Heart right ventricle (tissue), 16 donors: Measurements from ENCODE around the gene LHB. TPM values are rescaled to one million over a fixed set of nuclear protein-coding genes. Genes with fewer than 3 reads are reported as not detected.

ENCODE experiments used
- ATAC-seq, 8 donors: fragments of 200-7000 bp; cut with Tn5 transposase; one replicate each; pipeline ENCODE4 v1.9.1; 2020; ENCODE audit warnings: mild to moderate bottlenecking in 8 of 8, moderate library complexity in 8 of 8, moderate number of reproducible peaks in 1 of 8
- DNase-seq, 2 donors: peaks; one replicate each; pipeline ENCODE4 v3.0.0-alpha.2; 2020
- H3K27ac ChIP-seq, 10 donors: fragments of 200-600 bp; sonication (generic) in 2 of 10; one replicate each; pipeline versions ENCODE4 v1.5.0 to v1.8.0; 2020 to 2022; ENCODE audit warnings: mild to moderate bottlenecking in 3 of 10
- H3K27me3 ChIP-seq, 7 donors: fragments of 200-600 bp; one replicate each; pipeline ENCODE4 v1.8.0; 2021 to 2022; ENCODE audit warnings: mild to moderate bottlenecking in 2 of 7
- H3K36me3 ChIP-seq, 9 donors: fragments of 200-600 bp; sonication (generic) in 1 of 9; one replicate each; pipeline versions ENCODE4 v1.5.0 to v1.8.0; 2020 to 2022; ENCODE audit warnings: mild to moderate bottlenecking in 2 of 9
- H3K4me1 ChIP-seq, 9 donors: fragments of 200-600 bp; sonication (generic) in 1 of 9; one replicate each; pipeline versions ENCODE4 v1.5.0 to v1.8.0; 2020 to 2022; ENCODE audit warnings: mild to moderate bottlenecking in 4 of 9
- H3K4me3 ChIP-seq, 10 donors: fragments of 200-600 bp; sonication (generic) in 2 of 10; one replicate each; pipeline versions ENCODE4 v1.5.0 to v1.8.0; 2020 to 2022; ENCODE audit warnings: mild to moderate bottlenecking in 7 of 10, moderate library complexity in 2 of 10
- H3K9me3 ChIP-seq, 11 donors: fragments of 200-600 bp in 10 of 11; sonication (generic) in 2 of 11; one replicate each; pipeline versions ENCODE4 v1.5.0 to v1.8.0; 2013 to 2022; ENCODE audit warnings: mild to moderate bottlenecking in 2 of 11, control low read depth in 1 of 11, moderate library complexity in 1 of 11
- WGBS, 2 donors: extraction: QIAGEN DNeasy Blood & Tissue Kit; methylation state at CpG; one replicate each; pipeline ENCODE4 v1.1.7; 2013; ENCODE audit warnings: inconsistent platforms in 1 of 2; 5-methylcytosine and 5-hydroxymethylcytosine counted together
- intact Hi-C, 10 donors: fragments of 100-400 bp; cut with DNase I; formaldehyde crosslinking; loops; one replicate each; pipeline versions ENCODE4 v1.11.1 to v1.14.2; 2022
- long read RNA-seq, 3 donors: library from polyadenylated mRNA; unstranded; transcript quantifications; one replicate each; pipeline ENCODE4 v2.0.0, GENCODE V29; 2020 to 2021
- polyA plus RNA-seq, 2 donors: library from polyadenylated mRNA; stranded (reverse); fragments of 200-250 nt; gene quantifications; one replicate each; pipeline ENCODE4 v1.2.3, GENCODE V29; 2013
- total RNA-seq, 10 donors: library from RNA; stranded (reverse); fragmentation: NEBNext Ultra II Directional in 3 of 10; extraction: Animal tissue kit (Norgen Biotek cat#: 25700) in 3 of 10; gene quantifications; one replicate each; pipeline versions ENCODE4 v1.2.1 to v1.2.4, GENCODE V29; 2021 to 2023
- TF ChIP-seq, protein P1 (sequence below), 9 donors: fragments of 200-600 bp; sonication (generic) in 2 of 9; IDR thresholded peaks; one replicate each; pipeline versions ENCODE4 v1.5.0 to v1.8.0; 2021 to 2022; ENCODE audit warnings: antibody characterized with exemption in 9 of 9, mild to moderate bottlenecking in 5 of 9, moderate library complexity in 1 of 9
- donor health status: Arrhythmogenic right ventricular cardiomyopathy.
- donor health status: ischemic (EF 13 %, LVEDD 7.1; RV severe dilation, severe dysfunction).
- donor health status: healthy with polysubstance abuse.
- donor health status: DM: no; HTN: yes; CAD: no.
- donor health status: DM: no; HTN: no; CAD: no.
- donor health status: ischemic (EF 25% LVEDD 6.9; RV normal size, moderate dysfunction).
- donor health status: ischemic (EF 25% LVEDD 5.7; RV mildly dilated, moderate dysfunction).
- donor health status: healthy.
- donor health status: DM: yes; HTN: yes; CAD: no.
- donor health status: Ischemic cardiomyopathy.
- donor health status: ischemic (EF 35%, LVEDD 5.7; RV mildly dilated, moderate dysfunction).
- donor health status: nonischemic (EF 11% LVEDD 7.7; RV severe dilation, severe dysfunction).
- donor health status: DM: yes; HTN: yes; CAD: no.
- donor health status: PGD.
- donor health status: ischemic (EF 29% LVEDD 5.4; RV normal size, mild dysfunction).
- donor health status: nonischemic (EF 23%, LVEDD 6.1; RV moderate dilation, normal function).

The LHB gene
- total RNA-seq (not detected), polyA plus RNA-seq (not detected)
- long read RNA-seq, donor 1: 0 reads
- long read RNA-seq, donor 2: 0 reads
- long read RNA-seq, donor 3: 0 reads

DNA sequence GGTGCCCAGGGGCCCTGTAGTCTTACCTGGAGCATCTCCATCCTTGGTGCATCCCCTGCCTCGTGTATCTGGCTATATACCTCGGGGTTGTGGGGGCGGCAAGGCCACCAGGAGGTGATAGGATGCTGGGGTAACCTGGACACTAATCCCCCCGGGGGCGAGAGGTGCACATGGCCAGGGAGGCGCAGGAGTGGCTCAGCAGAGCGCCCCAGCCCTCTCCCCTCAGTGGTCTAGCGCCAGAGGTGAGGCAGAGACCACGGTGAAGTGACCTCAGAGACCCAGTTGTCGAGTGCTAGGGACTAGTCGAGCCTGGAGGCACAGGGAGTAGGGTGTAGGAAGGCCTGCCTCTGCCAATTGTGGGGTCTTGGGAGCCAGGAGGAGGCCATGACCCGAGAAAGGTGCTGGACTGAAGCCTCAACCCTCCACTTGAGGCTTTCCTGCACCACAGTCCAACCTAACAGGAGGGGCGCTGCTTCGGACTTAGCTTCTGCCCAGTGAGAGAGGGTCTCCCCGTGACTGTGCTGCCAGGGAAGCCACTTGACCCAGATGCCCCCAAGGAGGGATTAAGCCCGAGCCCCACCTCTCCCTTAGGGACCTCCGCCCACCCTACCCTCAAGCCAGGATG lies at the start of gene LHB:
TSS of gene LHB (minus strand) at position 51 of the 625 bp plus-strand sequence. CDS start at position 41, 10 bp downstream.
- 73 to 78% methylated on average over 17 of the region's 17 CpGs for WGBS, 2 donors
- peaks cover 0 to 38% (median 13%) of the 10 kb centered on the region in 9 donors for H3K36me3 ChIP-seq
- TF ChIP-seq, protein P1, sequence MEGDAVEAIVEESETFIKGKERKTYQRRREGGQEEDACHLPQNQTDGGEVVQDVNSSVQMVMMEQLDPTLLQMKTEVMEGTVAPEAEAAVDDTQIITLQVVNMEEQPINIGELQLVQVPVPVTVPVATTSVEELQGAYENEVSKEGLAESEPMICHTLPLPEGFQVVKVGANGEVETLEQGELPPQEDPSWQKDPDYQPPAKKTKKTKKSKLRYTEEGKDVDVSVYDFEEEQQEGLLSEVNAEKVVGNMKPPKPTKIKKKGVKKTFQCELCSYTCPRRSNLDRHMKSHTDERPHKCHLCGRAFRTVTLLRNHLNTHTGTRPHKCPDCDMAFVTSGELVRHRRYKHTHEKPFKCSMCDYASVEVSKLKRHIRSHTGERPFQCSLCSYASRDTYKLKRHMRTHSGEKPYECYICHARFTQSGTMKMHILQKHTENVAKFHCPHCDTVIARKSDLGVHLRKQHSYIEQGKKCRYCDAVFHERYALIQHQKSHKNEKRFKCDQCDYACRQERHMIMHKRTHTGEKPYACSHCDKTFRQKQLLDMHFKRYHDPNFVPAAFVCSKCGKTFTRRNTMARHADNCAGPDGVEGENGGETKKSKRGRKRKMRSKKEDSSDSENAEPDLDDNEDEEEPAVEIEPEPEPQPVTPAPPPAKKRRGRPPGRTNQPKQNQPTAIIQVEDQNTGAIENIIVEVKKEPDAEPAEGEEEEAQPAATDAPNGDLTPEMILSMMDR (IDR thresholded peaks at IDR 0.05): no peak
- H3K27me3 ChIP-seq: peaks cover 0 to 41% (median 14%) of the 10 kb centered on the region in 7 donors
- peak within 1 kb of the TSS; percentile 32 to 59 (median 54) for H3K4me3 ChIP-seq
- DNase-seq: no peak
- H3K9me3 ChIP-seq: no peaks in the 10 kb centered on the region
- H3K27ac ChIP-seq: peak within 1 kb of the TSS in 1 of 10 donors; percentile 18
- peaks cover 0 to 27% (median 23%) of the 10 kb centered on the region in 9 donors for H3K4me1 ChIP-seq
- intact Hi-C loops: no loop called here
- ATAC-seq: no peak

GRCh38 chr19:49065905-49066512 lies 49.1 kb upstream of the LHB start:
- Histone ChIP-seq H3K27me3 (peaks cover 0 to 95% (median 66%) of the 10 kb centered on the region in 7 donors), H3K27ac (no peak overlapping the region), H3K9me3 (no peaks in the 10 kb centered on the region), H3K4me1 (peaks cover 0 to 22% (median 9%) of the 10 kb centered on the region in 9 donors), H3K4me3 (no peak overlapping the region), H3K36me3 (no peaks in the 10 kb centered on the region)
- 34 to 35% methylated on average over 12 to 13 of the region's 13 CpGs for WGBS, 2 donors
- intact Hi-C loops: no loop called here
- peak in 1 of 8 donors; percentile 46 for ATAC-seq
- no peak for DNase-seq
- TF ChIP-seq, protein P1 (IDR thresholded peaks at IDR 0.05): no peak

DNA sequence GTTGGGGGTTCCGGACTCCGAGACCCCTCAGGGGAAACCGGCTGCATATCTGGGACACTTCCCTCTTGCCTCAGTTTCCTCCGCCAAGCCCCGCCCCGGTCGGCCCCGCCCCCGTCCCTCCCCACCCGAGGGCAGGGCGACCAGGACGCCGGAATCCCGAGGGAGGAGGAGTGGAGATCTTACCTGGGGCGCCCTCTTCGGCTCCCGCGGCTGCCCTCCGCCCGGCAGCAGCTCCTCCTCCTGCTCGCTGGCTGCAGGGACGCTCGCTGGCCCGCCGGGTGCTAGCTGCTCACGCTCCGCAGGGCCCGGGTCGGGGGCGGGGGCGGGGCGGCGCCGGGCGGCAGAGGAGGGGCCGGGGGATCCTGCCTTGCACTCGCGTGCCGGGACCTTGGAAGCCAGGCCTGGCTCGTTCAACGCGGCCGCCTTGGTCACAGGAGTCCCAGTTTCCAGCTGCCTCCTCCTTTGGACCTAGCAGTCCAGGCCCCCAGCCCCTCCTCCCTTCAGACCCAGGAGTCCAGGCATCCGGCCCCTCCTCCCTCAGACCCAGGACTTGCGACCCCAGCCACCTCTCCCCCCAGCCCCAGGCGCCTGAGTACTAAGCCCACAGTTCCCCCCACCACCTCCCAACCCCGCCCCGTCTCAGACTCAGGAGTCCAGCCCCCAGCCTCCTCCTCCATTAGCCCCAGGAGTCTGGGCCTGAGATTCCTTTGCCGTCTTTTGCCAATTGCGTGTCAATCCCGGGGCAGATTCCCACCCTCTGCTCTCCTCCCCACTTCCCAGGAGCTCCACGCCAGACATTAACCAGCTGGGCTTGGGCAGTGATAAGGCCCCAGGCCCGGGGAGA lies 48.1 kb upstream of the LHB start, which contains the start of gene NTF4:
TSS of gene NTF4 (minus strand) at position 51 of the 844 bp plus-strand sequence. CDS start 2,821 bp downstream, outside the sequence.
- 3% methylated on average over 43 to 53 of the region's 53 CpGs for WGBS, 2 donors
- Histone ChIP-seq H3K9me3 (no peaks in the 10 kb centered on the region), H3K27ac (no peak within 1 kb of the TSS), H3K36me3 (no peaks in the 10 kb centered on the region), H3K27me3 (peaks cover 0 to 91% (median 56%) of the 10 kb centered on the region in 7 donors), H3K4me1 (peaks cover 0 to 22% (median 9%) of the 10 kb centered on the region in 9 donors), H3K4me3 (peak within 1 kb of the TSS in 8 of 10 donors; percentile 3 to 42 (median 27))
- ATAC-seq: peak in 7 of 8 donors; percentile 25 to 59 (median 41)
- intact Hi-C loops: no loop called here
- TF ChIP-seq, protein P1 (IDR thresholded peaks at IDR 0.05): no peak
- no peak for DNase-seq
